ENCODE data around the gene RBM38. TPM values are rescaled to one million over a fixed set of nuclear protein-coding genes. Genes with fewer than 3 reads are reported as not detected.
A peak's percentile ranks its signal among the peaks of the same experiment; 100 is the strongest.

The RBM38 gene
- polyA plus RNA-seq, 3 donors, result 26.8 to 43.8 (median 37.6) TPM

- DNase-seq, result no peak
Measured at GRCh38 chr20:57387945-57388371, 3.2 kb upstream of the RBM38 start.

DNA sequence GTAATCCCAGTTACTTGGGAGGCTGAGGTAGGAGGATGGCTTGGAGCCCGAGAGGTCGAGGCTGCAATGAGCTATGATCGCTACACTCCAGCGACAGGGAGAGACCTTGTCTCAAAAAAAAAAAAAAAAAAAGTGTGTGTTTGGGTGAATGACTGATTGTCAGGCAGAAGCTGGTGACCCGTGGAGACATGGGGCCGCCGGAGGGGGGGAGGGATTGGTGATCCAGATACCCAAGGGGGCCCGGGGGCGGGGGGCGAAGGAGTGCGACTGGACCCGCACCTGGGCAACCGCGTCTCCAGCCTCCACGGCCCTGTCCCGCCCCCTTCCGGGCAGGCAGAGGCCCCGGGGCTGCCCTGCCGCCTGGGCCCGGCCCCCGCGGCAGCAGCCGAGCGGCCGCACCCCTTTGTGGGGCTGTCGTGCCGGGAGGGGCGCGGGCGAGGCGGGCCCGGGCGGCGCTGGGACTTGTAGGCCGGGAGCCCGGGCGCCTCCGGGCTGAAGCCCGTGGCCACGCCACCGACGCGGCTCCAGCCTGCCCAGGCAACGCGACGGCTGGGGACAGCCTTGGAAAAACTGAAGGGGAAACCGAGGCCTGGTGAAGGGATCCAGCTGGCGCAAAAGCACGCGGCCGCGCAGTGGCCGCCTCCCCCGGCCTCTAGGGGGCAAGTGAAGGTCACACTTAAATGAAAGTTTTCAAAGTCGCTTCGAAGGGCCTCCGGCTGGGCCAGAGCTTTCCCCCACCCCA, 2.1 kb upstream of the RBM38 start:
- DNase-seq, result peak; percentile 72

GRCh38 chr20:57389695-57390603, 1.2 kb upstream of the RBM38 start:
- DNase-seq, result no peak

DNA sequence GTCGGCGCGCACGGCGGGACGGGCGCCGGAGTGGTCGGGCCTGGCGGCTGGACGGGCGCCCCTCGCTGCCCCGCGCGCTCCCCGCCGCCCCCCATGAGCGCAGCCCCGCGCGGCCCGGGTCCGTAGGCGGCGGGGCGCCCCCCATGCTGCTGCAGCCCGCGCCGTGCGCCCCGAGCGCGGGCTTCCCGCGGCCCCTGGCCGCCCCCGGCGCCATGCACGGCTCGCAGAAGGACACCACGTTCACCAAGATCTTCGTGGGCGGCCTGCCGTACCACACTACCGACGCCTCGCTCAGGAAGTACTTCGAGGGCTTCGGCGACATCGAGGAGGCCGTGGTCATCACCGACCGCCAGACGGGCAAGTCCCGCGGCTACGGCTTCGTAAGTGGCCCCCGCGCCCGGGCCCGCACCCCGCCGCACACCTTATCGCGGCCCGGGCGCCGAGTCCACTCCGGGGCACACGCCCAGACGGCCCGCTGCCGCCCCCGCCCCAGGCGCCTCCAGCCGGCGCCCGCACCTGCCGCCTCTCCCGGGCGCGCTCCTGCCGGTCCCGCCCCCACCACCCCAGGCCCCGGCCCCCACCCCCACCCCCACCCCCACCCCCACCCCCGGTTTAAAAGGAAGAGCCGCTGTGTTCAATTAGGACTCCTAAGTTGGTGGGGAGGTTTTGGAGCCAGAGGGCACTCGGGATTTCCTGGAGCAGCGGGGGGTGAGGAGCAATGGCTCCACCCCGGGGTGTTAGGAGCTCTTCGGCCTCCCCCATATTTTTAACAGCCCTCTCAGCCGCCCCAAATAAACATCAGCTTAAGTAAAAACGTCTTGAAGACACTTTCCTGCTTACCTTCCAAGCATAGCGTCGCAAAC, 474 bp downstream of the RBM38 start:
- no peak for DNase-seq

- no peak for DNase-seq
Measured at GRCh38 chr20:57392512-57393271, 1.5 kb downstream of the RBM38 start.

GRCh38 chr20:57393321-57394120, 2.3 kb downstream of the RBM38 start:
- DNase-seq, result no peak

DNA sequence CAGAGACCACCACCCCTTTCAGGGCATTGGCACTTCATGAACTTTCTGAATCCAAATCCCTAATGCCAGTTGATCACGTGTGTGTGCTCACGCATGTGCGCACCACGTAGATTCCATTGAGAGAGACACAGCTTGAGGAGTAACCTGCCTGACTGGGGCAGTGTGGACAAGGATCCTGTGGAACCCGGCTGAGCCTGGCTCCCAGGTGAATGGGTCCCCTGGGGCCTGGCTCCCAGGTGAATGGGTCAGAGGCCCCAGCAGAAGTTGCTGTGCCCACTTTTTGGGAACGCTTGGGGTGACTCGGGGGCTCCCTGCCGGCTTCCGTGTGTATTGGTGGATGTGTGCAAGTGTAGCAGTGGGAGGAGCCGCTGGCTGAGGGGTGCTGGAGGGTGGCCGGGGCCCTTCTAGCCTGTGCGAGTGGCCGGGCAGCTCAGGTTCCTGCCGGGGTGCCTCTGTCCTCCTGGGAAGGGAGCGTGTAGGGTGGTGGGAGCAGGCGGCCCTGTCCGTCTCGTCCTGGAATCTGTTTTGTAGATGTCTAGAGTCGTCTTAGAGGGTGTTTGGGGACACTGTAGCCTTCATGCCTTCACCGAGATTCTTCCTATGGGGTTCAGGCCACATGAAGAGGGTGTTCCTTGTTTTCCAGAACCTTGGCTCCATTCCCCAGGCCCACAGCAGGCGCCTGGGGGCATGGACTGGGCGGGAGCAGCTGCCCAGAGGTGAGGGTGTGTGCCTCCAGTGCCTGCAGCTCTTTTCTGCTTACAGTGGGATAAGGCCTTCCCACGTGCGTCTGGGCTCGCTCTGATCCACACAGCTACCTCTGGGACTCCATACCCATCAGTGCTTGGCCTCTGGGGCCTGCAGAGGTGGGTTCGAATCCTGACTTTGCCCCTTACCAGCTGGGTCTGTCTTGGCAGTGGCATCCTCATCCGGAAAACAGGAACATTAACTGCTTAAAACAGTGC, 3.2 kb downstream of the RBM38 start:
- no peak for DNase-seq

GRCh38 chr20:57395111-57395966, 4.1 kb downstream of the RBM38 start:
- DNase-seq, result no peak

- no peak for DNase-seq
Measured at GRCh38 chr20:57396212-57396983, 5.2 kb downstream of the RBM38 start.

- no peak for DNase-seq
Measured at GRCh38 chr20:57396984-57397692, 5.9 kb downstream of the RBM38 start.

- no peak for DNase-seq
Measured at GRCh38 chr20:57397693-57398108, 6.5 kb downstream of the RBM38 start.

DNA sequence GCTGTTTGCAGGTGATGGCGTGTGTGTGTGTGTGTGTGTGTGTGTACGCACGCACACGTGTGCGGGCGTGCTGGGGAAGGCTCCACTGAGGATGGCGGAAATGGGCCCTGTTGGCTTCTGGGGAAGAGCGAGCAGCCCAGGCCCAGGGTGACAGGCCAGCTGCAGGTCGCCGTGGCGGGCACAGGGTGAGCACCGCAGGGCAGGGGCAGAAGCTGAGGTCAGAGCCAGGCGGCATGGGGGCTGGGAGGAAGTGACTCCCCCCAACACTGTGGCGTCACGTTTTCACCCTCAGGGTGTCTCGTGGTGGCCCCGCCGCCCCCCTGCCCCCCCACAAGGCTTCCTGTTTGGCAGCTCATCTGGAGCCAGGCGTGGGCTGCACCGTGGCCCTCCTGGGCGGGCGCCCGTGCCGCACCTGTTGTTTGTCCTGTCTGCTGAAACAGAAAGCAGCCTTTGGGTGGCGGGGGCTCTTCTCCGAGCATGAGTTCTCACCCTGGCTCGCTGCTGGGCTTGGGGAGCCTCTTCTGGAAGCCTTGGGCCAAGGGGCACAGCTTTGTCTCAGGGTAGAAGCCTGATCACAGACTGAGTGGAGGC, 7.1 kb downstream of the RBM38 start:
- DNase-seq, result no peak

DNA sequence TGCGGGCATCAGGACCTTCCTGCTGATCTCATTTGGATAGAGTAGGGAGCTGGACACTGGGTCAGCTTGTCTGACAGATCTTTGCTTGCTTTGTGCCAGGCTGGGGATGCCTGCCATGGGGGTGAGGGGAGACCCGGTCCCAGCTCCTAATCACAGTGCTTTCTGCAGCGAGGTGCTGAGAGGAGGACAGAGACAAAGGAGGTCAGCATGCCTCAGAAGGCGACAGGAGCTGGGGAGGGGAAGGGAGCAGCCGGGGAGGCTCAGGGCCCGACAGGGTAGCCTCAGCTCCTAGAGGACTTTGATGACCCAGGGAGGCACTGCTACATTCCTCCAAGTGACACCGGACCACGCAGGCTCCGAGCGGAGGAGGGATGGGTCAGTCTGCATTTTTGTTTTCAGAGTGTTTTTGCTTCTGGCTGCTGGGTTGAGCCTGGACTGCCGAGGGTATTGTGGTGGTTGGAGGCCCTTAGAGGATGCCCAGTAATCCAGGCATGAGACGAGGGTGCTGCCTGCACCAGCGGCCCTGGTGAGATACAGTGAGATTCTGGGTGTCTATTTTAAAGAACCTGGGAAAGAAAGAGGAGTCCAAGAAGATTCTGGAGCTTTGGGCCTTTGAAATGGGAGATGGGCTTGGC, 7.8 kb downstream of the RBM38 start:
- DNase-seq, result no peak

DNA sequence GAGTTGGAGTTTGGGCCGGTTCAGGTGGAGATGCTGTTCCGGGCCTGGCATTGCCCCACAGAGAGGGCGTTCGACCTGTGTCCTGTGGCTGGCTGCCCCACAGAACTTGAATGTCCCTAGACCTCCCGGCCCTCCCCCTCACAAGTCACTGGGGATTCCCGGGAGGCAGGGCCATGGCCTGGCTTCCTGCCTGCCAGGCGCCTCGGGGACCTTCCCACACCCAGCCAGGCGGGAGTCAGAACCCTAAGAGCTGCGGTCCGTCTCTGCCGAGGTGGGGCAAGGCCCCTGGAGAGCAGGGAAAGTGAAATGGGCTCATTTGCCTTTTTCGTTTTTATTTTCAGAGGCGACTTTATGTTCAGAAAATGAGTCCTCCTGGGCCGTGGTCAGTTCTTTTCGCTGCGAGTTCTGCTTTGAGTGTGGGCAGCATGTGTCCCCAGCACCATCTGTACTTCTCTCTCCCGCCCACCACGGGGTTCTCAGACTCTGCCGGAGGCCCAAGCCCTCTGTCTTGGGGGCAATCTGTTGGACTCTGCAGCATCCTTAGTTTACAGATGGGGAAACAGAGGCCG, 8.5 kb downstream of the RBM38 start:
- DNase-seq, result no peak

DNA sequence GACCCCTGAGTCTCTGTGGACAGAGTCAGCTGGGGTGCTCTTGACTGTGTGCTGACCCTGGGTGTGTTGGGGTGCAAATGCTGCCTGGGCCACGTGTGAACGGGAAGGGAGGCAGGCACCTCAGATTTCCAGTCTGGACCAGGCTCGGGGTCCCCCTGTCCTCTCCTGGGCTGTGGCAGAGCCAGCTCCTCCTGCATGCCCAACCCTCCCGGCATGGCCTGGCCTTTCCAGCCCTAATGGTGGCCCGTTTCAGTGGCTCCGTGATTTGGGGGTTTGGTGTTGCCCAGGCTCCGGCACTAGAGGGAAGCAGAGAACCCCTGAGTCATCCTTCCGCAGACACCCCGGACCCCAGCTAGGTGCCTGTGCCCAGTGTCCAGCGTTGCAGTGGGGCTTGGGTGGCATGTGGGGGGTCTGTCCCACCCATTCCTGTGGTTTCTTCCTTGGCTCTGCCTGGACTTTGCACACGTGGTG, 9.1 kb downstream of the RBM38 start:
- DNase-seq, result no peak

Measured in renal pelvis (tissue), 4 donors.